AG04449 (cell line): ENCODE data around the gene TP53I13.
A peak's percentile ranks its signal among the peaks of the same experiment; 100 is the strongest.

Experiments
- CTCF ChIA-PET: fragments of 350-600 bp; formaldehyde crosslinking; extraction: SDS; loops from one replicate; lab custom pipeline; 2021; ENCODE audit warnings: antibody characterized with exemption; lab: Yijun Ruan, JAX
- POLR2A ChIA-PET: fragments of 400-600, 350-600 bp; formaldehyde crosslinking; extraction: SDS; loops from one replicate; lab custom pipeline; 2020; ENCODE audit warnings: antibody characterized with exemption, inconsistent platforms; lab: Yijun Ruan, JAX
- DNase-seq: peaks from one replicate; pipeline ENCODE4 v3.0.0-alpha.2; 2010; ENCODE audit warnings: low read depth, low spot score
- H3K4me3 ChIP-seq: 2 replicates; pipeline ENCODE4 v1.5.1; 2011; ENCODE audit warnings: low read depth, mild to moderate bottlenecking, control low read depth, low read length
- TF ChIP-seq, protein P1 (sequence below): IDR thresholded peaks from one replicate; pipeline ENCODE4 v1.5.1; 2011; ENCODE audit warnings: mild to moderate bottlenecking, moderate library complexity, low read length, control low read depth, inconsistent platforms; ENCODE audit not compliant: insufficient read depth; ENCODE audit errors: missing control alignments

Gene TP53I13

DNA sequence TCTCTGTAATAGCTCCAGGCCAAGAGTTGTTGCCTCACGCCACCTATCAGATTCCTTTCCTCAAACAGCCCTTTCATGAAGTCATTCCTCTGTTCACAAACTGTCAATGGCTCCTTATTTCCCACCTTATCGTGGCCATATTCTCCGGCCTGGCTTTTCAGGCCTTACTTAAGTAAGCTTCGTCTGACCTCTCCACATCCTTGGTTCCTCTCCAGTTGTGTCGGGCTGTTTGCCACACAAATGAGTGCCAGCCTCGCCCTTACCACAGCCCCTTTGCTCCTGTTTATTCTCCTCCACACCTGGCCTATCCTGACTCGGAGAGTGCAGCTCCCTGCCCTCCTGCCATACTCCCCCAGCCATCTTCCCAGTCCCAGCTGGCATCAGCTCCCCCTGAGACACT lies 2.0 kb downstream of the TP53I13 start:
- TF ChIP-seq, protein P1, sequence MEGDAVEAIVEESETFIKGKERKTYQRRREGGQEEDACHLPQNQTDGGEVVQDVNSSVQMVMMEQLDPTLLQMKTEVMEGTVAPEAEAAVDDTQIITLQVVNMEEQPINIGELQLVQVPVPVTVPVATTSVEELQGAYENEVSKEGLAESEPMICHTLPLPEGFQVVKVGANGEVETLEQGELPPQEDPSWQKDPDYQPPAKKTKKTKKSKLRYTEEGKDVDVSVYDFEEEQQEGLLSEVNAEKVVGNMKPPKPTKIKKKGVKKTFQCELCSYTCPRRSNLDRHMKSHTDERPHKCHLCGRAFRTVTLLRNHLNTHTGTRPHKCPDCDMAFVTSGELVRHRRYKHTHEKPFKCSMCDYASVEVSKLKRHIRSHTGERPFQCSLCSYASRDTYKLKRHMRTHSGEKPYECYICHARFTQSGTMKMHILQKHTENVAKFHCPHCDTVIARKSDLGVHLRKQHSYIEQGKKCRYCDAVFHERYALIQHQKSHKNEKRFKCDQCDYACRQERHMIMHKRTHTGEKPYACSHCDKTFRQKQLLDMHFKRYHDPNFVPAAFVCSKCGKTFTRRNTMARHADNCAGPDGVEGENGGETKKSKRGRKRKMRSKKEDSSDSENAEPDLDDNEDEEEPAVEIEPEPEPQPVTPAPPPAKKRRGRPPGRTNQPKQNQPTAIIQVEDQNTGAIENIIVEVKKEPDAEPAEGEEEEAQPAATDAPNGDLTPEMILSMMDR, result no peak
- CTCF ChIA-PET, result interaction anchor here (0.6 to 20.8 kb wide), 9 partner anchors 10 to 451 kb away, joined by 3 to 222 read pairs (median 13); no protein-coding TSS in a partner anchor
- POLR2A ChIA-PET, result no interaction called here
- DNase-seq, result no peak
- no peak overlapping the region for H3K4me3 ChIP-seq

DNA sequence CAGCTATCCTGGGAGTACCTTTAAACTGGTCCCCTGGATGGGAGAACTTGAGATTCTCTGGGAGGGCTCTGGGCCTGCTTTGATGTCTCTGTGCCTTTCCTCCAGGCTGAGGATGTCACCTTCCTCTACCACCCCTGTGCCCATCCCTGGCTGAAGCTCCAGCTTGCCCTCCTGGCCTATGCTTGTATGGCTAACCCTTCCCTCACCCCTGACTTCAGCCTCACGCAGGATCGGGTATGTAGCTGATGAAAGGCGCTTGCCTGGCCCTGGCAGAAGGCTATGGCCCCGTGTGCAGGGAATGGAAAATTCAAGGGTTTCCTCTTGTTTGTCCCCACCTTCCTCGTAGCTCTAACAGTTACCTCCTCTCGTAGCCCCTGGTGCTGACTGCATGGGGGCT lies 3.0 kb downstream of the TP53I13 start:
- POLR2A ChIA-PET, result interaction anchor here (1.4 kb wide), 1 partner anchor 278 kb away, joined by 4 read pairs; the partner anchor contains the start of gene NUFIP2

DNA sequence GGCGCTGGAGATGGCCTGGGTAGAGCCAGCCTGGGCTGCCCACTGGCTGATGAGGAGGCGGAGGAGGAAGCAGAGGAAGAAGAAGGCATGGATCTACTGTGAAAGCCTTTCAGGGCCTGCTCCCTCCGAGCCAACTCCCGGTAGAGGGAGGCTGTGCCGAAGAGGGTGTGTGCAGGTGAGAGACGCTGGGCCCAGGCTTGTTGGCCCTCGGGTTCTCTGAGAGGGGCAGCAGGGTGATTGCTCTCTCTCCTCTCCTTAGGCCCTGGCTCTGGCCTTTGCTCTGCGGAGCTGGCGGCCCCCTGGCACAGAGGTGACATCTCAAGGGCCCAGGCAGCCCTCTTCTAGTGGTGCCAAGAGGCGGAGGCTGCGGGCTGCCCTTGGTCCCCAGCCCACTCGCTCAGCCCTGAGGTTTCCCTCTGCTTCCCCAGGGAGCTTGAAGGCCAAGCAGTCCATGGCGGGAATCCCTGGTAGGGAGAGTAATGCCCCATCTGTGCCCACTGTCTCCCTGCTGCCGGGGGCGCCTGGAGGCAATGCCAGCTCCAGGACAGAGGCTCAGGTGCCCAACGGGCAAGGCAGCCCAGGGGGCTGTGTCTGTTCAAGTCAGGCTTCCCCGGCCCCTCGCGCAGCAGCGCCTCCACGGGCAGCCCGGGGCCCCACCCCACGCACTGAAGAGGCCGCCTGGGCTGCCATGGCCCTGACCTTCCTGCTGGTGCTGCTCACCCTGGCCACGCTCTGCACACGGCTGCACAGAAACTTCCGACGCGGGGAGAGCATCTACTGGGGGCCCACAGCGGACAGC lies 3.6 kb downstream of the TP53I13 start:
- TF ChIP-seq, protein P1, result no peak
- no peak for DNase-seq
- no peak overlapping the region; the same call in 1 of the 2 replicates for H3K4me3 ChIP-seq
- ChIA-PET CTCF (interaction anchor here (1.0 to 20.8 kb wide), 16 partner anchors 9 to 359 kb away, joined by 3 to 222 read pairs (median 8); partner anchors contain the start of genes ANKRD13B and SSH2), POLR2A (interaction anchor here (1.4 kb wide), 1 partner anchor 278 kb away, joined by 4 read pairs; the partner anchor contains the start of gene NUFIP2)

More for the DNA sequence above, 3.0 kb downstream of the TP53I13 start:
- TF ChIP-seq, protein P1, result no peak
- no peak overlapping the region for H3K4me3 ChIP-seq
- CTCF ChIA-PET, result interaction anchor here (1.5 to 20.8 kb wide), 7 partner anchors 9 to 204 kb away, joined by 4 to 222 read pairs (median 23); no protein-coding TSS in a partner anchor
- DNase-seq, result no peak

DNA sequence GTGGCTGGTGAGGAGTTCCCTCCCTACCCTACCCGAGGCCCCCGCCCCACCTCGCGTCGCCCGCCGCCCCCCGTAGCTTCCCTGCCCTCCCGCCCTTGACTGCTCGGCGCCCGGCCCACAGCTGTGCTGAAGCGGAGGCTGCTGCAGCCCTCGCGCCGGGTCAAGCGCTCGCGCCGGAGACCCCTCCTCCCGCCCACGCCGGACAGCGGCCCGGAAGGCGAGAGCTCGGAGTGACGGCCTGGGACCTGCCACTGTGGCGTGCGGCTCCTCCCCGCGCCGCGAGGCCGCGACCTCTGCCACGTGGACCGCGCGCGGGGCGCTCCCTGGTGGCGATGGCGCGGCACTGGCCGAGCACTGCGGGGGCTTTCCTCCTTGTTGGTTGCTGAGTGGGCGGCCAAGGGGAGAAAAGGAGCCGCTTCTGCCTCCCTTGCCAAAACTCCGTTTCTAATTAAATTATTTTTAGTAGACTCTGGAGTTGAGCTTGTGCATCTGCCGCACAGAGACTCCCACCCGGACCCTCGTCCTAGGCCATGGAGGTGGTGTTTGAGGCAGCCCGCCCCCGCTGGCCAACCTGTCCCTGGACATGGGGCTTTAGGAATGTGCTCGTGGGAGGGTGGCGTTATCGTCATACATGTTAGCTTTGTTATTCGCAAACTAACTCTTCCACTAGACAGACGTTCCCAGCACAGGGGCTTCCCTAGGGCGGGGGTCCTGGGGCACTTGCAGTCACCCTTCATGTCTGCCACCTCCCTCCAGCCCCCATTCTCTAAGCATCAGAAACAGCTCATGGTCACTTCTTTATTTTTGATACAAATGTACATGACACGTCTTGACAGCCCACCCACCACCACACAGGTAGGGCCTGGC lies 4.4 kb downstream of the TP53I13 start:
- no peak for DNase-seq
- ChIA-PET CTCF (interaction anchor here (0.8 to 20.8 kb wide), 21 partner anchors 8 to 523 kb away, joined by 3 to 222 read pairs (median 4); partner anchors contain the start of genes ANKRD13B and SSH2), POLR2A (interaction anchor here (1.0 to 1.4 kb wide), 2 partner anchors 16 to 279 kb away, joined by 3 to 4 read pairs; partner anchors contain the start of gene NUFIP2)
- TF ChIP-seq, protein P1, result peak; percentile 70
- peak overlapping the region; percentile 3; the same call in 1 of the 2 replicates for H3K4me3 ChIP-seq

DNA sequence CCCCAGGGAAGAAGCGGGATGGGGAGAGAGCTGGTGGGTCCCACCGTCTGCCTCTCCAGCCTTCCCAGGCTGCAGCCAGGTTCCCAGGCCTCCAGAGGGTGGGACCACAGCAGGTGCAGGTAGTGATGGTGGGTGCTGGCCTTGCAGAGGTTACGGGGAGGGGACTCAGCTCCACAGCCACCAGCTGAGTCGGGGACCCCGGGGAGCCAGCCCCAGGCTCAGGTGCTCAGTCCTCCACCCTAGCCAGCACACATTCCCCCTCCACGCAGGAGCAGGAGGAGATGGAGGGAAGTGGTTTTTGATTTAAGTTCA lies 5.0 kb downstream of the TP53I13 start:
- ChIA-PET POLR2A (interaction anchor here (1.0 kb wide), 1 partner anchor 15 kb away, joined by 3 read pairs; no protein-coding TSS in a partner anchor), CTCF (interaction anchor here (0.8 to 20.8 kb wide), 20 partner anchors 7 to 522 kb away, joined by 3 to 222 read pairs (median 5); partner anchors contain the start of genes ANKRD13B and SSH2)
- TF ChIP-seq, protein P1, result no peak
- DNase-seq, result no peak
- no peak overlapping the region for H3K4me3 ChIP-seq
